ENCODE data around the gene PCDHGA4.
"Not testable (repeated sequence)": the region's sequence is repeated elsewhere in the genome, so short reads cannot be mapped to it uniquely, and the experiment has no call there.

Gene PCDHGA4

DNA sequence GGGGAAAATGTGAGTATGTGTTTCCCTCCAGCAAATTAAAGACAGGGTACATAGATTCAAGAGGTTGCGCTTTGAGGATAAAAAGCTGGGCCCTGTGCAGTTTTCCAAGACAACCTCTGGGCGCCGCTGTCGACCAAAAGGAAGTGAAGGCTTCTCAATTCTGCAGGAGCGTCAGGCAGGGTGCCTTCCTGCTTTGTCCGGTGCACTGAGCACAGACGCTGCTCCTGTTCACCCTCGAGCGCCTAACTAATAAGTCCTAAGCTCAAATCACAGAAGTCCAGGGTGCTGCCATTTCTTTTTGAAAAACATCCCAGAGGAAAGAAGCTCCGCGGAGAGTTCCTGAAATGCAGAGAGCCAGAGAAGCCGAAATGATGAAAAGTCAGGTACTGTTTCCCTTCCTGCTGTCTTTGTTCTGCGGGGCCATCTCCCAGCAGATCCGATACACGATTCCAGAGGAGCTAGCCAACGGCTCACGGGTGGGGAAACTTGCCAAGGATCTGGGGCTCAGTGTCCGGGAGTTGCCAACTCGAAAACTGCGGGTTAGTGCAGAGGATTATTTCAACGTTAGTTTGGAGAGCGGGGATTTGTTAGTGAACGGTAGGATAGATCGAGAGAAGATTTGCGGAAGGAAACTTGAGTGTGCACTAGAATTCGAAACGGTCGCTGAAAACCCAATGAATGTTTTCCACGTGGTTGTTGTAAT, 4.8 kb upstream of the PCDHGA4 start, which contains the start of gene PCDHGB1:
Gene PCDHGB1, plus strand, starts transcription at position 183 of the 703 bp plus-strand sequence. Its CDS starts 162 bp downstream, at position 345.
- peak; percentile 40 for DNase-seq (ENCODE audit: low spot score)

DNA sequence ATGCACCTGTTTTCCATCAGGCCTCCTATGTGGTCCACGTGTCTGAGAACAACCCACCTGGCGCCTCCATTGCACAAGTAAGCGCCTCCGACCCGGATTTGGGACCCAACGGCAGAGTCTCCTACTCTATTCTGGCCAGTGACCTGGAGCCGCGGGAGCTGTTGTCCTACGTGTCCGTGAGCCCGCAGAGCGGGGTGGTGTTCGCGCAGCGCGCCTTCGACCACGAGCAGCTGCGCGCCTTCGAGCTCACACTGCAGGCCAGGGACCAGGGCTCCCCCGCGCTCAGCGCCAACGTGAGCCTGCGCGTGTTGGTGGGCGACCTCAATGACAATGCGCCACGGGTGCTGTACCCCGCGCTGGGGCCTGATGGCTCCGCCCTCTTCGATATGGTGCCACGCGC, 3.2 kb upstream of the PCDHGA4 start:
- DNase-seq (ENCODE audit: low spot score), result no peak

DNA sequence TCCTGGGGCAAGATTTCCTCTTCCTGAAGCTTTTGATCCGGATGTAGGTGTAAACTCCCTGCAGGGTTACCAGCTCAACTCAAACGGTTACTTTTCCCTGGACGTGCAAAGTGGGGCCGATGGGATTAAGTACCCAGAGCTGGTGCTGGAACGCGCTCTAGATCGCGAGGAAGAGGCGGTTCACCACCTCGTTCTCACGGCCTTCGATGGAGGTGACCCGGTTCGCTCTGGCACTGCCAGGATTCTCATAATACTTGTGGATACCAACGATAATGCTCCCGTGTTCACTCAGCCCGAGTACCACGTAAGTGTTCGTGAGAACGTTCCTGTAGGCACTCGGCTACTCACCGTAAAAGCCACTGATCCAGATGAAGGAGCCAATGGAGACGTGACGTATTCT, 820 bp downstream of the PCDHGA4 start:
- DNase-seq (ENCODE audit: low spot score), result no peak

DNA sequence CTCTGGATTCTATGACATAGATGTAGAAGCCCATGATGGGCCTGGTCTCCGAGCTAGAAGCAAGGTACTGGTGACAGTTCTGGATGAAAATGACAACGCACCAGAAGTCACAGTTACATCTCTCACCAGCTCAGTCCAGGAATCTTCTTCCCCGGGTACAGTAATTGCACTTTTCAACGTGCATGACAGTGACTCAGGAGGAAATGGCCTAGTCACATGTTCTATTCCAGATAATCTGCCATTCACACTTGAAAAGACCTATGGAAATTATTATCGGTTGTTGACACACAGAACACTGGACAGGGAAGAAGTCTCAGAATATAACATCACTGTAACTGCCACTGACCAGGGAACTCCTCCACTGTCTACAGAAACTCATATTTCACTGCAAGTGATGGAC, 1.3 kb downstream of the PCDHGA4 start:
- DNase-seq (ENCODE audit: low spot score), result no peak

DNA sequence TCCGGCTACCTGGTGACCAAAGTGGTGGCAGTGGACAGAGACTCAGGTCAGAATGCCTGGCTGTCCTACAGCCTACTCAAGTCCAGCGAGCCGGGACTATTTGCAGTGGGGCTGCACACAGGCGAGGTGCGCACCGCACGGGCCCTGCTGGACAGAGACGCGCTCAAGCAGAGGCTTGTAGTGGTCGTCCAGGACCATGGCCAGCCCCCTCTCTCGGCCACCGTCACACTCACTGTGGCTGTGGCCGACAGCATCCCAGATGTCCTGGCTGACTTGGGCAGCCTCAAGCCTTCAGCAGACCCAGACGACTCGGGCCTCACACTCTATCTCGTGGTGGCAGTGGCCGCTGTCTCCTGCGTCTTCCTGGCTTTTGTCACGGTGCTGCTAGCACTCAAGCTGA, 2.1 kb downstream of the PCDHGA4 start:
- DNase-seq (ENCODE audit: low spot score), result no peak

DNA sequence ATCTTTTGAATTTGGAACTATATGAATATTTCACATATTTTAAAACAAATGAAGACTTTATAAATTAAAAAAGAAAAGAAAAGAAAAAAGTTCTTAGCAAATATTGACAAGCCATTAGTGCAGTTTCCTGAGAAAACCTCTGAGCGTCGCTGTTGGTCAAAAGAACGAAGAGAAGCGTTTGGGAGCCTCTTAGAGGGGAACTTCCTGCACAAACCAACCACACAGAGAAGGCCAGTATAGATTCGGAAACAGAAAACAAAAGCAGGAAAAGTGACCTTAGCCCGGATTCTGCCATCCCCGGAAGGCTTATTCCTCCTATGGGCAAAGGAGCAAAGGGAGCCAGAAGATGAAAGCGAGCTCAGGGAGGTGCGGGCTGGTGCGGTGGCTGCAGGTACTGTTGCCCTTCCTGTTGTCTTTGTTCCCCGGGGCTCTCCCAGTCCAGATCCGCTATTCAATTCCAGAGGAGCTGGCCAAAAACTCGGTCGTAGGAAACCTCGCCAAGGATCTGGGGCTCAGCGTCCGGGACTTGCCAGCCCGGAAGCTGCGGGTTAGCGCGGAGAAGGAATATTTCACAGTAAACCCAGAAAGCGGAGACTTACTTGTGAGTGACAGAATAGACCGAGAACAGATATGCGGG, 5.1 kb downstream of the PCDHGA4 start, which contains the start of gene PCDHGB2:
Gene PCDHGB2, plus strand, starts transcription at position 205 of the 637 bp plus-strand sequence. Its CDS starts 142 bp downstream, at position 347.
- DNase-seq (ENCODE audit: low spot score), result peak; percentile 30

DNA sequence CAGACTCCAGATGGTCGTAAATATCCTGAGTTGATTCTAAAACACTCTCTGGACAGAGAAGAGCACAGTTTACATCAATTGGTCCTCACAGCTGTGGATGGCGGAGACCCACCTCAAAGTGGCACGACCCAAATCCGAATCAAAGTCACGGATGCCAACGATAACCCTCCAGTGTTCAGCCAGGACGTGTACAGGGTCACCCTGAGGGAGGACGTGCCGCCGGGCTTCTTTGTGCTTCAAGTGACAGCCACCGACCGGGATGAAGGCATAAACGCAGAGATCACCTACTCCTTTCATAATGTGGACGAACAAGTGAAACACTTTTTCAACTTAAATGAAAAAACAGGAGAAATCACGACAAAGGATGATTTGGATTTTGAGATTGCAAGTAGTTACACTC, 5.9 kb downstream of the PCDHGA4 start:
- no peak for DNase-seq (ENCODE audit: low spot score)

DNA sequence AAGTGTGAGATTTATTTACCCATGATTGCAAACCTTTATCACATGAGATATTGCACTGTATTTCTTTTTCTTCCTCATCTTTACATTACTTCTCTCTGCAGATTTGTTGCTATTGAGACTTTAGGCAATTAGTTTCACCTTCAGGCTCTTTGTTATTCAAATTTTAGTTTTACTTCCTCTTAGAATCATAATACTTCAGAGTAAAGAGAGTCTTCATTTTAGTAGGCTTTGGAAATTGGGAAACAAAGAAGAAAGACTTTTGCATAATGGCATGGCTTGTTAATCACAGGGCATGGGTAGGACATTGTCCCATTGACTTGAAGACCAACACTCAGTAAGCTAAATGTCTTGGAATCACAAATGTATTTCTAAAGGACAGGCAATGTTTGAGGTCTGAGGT, 7.9 kb downstream of the PCDHGA4 start:
- no peak for DNase-seq (ENCODE audit: low spot score)

DNA sequence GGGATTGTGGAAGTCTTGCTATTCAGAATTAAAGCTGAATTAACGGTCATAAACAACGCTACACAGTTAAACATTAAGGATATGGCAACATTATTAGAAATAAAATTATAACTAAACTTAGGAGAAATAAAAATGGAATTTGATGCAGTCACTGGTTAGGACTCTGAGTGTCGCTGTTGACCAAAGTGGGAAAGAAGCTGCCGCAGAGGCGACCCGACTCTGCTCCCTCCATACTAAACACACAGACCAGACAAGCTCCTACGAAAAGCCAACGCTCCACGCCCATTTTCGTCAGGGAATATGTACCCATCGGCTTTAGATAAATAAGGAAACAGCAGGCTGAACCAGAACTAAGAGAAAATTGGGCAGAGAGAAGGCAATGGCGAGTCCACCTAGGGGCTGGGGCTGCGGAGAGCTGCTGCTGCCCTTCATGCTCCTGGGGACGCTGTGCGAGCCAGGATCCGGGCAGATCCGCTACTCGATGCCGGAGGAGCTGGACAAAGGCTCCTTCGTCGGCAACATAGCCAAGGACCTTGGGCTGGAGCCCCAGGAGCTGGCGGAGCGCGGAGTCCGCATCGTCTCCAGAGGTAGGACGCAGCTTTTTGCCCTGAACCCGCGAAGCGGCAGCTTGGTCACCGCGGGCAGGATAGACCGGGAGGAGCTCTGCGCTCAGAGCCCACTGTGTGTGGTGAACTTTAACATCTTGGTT, 9.3 kb downstream of the PCDHGA4 start, which contains the start of gene PCDHGA5:
Gene PCDHGA5, plus strand, starts transcription at position 211 of the 709 bp plus-strand sequence. Its CDS starts 169 bp downstream, at position 380.
- no peak for DNase-seq (ENCODE audit: low spot score)

DNA sequence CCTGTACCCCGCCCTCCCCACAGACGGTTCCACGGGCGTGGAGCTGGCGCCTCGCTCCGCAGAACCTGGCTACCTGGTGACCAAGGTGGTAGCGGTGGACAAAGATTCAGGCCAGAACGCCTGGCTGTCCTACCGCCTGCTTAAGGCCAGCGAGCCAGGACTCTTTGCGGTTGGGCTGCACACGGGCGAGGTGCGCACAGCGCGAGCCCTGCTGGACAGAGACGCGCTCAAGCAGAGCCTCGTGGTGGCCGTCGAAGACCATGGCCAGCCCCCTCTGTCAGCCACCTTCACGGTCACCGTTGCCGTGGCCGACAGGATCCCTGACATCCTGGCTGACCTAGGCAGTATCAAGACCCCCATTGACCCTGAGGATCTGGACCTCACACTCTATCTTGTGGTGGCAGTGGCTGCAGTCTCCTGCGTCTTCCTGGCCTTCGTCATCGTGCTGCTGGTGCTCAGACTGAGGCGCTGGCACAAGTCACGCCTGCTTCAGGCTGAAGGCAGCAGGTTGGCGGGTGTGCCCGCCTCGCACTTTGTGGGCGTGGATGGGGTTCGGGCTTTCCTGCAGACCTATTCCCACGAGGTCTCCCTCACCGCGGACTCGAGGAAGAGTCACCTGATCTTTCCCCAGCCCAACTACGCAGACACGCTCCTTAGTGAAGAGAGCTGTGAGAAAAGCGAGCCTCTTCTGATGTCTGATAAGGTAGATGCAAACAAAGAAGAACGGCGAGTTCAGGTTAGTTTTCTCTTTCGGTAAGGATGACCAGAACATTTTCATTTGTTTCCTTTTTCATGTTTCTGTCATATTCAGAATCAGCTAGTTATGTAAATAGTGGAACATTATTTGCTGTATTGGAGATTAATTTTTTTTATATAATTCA, 11.4 kb downstream of the PCDHGA4 start:
- DNase-seq (ENCODE audit: low spot score), result no peak

DNA sequence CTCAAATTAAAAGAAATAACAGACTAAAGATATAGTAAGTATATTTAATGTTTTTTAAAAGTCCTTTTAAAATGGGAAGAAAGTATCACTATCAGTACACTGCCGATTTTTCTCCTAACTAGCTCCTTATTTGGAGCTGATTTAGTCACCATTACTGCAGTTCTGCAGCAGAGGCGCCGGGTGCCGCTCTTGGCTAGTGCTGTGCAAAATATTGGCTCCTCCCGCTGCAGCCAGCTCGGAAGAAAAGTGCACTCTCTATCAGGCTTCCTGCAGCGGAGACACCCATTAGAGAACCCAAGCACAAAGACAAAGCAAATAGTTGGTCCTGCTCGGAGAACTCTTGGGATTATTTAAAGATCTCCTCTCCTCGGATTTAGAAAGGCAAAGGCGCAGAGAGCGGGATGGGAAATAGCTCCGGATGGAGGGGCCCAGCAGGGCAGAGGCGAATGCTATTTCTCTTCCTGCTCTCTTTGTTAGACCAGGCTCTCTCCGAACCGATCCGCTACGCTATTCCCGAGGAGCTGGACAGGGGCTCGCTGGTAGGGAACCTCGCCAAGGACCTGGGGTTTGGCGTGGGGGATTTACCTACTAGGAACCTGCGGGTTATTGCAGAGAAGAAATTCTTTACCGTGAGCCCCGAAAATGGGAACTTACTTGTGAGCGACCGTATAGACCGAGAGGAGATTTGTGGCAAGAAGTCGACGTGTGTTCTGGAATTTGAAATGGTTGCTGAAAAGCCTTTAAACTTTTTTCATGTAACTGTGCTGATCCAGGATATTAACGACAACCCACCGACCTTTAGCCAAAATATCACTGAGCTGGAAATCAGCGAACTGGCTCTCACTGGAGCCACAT, 15.4 kb downstream of the PCDHGA4 start, which contains the start of gene PCDHGB3:
Gene PCDHGB3, plus strand, starts transcription at position 249 of the 855 bp plus-strand sequence. Its CDS starts 153 bp downstream, at position 402.
- DNase-seq (ENCODE audit: low spot score), result peak; percentile 41

DNA sequence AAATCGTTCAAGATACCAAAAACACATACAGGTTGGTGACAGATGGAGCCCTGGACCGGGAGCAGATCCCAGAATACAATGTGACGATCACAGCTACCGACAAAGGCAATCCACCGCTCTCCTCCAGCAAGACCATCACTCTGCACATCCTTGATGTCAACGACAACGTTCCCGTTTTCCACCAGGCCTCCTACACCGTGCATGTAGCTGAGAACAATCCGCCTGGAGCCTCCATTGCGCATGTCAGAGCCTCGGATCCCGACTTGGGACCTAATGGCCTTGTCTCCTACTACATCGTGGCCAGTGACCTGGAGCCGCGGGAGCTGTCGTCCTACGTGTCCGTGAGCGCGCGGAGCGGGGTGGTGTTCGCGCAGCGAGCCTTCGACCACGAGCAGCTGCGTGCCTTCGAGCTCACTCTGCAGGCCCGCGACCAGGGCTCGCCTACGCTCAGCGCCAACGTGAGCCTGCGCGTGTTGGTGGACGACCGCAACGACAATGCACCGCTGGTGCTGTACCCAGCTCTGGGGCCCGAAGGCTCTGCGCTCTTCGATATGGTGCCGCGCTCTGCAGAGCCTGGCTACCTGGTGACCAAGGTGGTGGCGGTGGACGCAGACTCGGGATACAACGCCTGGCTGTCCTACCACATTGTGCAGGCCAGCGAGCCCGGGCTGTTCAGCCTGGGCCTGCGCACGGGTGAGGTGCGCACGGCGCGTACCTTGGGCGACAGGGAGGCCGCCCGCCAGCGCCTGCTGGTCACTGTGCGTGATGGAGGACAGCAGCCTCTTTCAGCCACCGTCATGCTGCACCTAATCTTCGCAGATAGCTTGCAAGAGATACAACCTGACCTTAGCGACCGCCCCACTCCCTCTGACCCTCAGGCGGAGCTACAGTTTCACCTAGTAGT, 17.0 kb downstream of the PCDHGA4 start:
- DNase-seq (ENCODE audit: low spot score), result no peak

DNA sequence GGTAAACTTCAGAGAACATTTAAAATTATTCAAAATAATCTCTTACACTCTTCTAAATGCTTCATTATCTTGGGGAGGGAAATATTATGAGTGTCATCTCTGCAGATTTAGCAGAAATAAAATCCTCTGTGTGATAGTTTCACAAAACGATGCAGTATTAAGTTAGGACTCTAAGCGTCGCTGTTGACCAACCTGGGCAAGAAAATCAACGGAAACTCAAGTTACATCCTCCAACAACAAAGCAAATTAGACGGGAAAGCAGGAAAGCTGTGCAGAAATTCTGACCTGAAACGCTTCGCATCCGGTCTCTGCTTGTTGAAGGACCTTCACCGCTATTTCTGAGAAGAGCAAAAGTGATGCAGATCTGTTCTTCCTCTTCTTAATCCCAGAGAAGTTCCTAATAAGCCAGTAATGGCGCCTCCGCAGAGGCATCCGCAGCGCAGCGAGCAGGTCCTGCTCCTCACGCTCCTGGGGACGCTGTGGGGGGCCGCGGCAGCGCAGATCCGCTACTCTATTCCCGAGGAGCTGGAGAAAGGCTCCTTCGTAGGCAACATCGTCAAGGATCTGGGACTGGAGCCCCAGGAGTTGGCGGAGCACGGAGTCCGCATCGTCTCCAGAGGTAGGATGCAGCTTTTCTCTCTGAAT, 19.0 kb downstream of the PCDHGA4 start, which contains the start of gene PCDHGA6:
Gene PCDHGA6, plus strand, starts transcription at position 219 of the 645 bp plus-strand sequence. Its CDS starts 193 bp downstream, at position 412.
- DNase-seq (ENCODE audit: low spot score), result peak; percentile 8

DNA sequence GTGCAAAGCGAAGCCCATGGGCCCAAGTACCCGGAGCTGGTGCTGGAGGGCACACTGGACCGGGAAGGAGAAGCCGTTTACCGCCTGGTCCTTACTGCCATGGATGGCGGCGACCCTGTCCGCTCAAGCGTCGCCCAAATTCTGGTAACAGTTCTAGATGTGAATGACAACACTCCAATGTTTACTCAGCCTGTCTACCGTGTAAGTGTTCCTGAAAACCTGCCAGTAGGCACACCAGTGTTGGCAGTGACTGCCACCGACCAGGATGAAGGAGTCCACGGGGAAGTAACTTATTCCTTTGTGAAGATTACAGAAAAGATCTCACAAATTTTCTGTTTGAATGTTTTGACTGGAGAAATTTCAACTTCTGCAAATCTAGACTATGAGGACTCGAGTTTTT, 19.8 kb downstream of the PCDHGA4 start:
- DNase-seq (ENCODE audit: low spot score), result no peak

DNA sequence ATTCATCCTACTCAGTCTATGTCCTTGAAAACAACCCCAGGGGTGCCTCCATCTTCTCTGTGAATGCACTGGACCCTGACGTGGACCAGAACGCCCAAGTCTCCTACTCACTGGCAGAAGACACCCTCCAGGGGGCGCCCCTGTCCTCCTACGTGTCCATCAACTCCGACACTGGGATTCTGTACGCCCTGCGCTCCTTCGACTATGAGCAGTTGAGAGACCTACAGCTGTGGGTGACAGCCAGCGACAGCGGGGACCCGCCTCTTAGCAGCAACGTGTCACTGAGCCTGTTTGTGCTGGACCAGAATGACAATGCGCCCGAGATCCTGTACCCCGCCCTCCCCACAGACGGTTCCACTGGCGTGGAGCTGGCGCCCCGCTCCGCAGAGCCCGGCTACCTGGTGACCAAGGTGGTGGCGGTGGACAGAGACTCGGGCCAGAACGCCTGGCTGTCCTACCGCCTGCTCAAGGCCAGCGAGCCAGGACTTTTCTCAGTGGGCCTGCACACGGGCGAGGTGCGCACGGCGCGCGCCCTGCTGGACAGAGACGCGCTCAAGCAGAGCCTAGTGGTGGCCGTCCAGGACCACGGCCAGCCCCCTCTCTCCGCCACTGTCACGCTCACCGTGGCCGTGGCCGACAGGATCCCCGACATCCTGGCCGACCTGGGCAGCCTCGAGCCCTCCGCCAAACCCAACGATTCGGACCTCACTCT, 20.8 kb downstream of the PCDHGA4 start:
- not testable (repeated sequence) for DNase-seq (ENCODE audit: low spot score)

DNA sequence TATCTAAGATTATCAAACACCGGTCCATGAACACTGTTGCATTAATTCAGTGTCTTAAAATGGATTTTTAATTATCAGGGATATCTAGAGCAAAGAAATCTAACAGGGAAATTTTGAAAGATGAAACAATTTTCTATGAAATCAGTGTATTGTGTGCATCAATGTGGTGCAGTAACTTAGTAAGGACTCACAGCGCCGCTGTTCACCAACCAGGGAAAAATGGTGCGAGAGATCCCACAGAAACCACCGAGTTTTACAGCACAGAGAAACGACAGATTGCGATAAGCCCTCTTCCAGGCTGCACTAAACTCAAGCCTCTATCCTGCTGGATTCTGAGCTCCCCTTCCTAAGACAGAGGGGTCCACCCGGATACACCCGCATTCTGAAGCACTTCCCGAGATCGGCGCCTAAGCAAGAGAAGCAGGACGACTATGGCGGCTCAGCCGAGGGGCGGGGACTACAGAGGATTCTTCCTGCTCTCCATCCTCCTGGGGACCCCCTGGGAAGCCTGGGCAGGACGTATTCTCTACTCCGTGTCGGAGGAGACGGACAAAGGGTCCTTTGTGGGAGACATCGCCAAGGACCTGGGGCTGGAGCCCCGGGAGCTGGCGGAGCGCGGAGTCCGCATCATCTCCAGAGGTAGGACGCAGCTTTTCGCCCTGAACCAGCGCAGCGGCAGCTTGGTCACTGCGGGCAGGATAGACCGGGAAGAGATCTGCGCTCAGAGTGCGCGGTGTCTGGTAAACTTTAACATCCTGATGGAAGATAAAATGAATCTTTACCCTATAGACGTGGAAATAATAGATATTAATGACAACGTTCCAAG, 27.9 kb downstream of the PCDHGA4 start, which contains the start of gene PCDHGA7:
Gene PCDHGA7, plus strand, starts transcription at position 274 of the 826 bp plus-strand sequence. Its CDS starts 158 bp downstream, at position 432.
- DNase-seq (ENCODE audit: low spot score), result no peak

DNA sequence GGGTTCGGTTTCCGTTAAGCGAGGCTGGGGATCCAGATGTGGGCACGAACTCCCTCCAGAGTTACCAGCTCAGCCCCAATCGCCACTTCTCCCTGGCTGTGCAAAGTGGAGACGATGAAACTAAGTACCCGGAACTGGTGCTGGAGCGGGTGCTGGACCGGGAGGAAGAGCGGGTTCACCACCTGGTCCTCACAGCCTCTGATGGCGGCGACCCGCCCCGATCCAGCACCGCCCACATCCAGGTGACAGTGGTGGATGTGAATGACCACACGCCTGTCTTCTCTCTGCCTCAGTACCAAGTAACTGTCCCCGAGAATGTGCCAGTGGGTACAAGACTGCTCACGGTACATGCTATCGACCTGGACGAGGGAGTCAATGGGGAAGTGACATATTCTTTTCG, 28.5 kb downstream of the PCDHGA4 start:
- DNase-seq (ENCODE audit: low spot score), result no peak

All from CD4-positive, alpha-beta T cell treated with Interleukin-2 at 100 ng/mL for 4 hours (primary cell).